HG03108 (cell line): ENCODE measurements around the gene MPP7.

Experiments
- ATAC-seq: cut with Tn5 transposase; IDR thresholded peaks from one replicate; pipeline ENCODE4 v1.9.1; 2021; ENCODE audit warnings: moderate library complexity; ENCODE audit not compliant: unreplicated experiment

Gene MPP7

GRCh38 chr10:28273343-28273742 lies 29.5 kb downstream of the MPP7 start:
- ATAC-seq, result no peak

- ATAC-seq, result no peak
These were observed 32.9 kb downstream of the MPP7 start for GRCh38 chr10:28269842-28270456.

DNA sequence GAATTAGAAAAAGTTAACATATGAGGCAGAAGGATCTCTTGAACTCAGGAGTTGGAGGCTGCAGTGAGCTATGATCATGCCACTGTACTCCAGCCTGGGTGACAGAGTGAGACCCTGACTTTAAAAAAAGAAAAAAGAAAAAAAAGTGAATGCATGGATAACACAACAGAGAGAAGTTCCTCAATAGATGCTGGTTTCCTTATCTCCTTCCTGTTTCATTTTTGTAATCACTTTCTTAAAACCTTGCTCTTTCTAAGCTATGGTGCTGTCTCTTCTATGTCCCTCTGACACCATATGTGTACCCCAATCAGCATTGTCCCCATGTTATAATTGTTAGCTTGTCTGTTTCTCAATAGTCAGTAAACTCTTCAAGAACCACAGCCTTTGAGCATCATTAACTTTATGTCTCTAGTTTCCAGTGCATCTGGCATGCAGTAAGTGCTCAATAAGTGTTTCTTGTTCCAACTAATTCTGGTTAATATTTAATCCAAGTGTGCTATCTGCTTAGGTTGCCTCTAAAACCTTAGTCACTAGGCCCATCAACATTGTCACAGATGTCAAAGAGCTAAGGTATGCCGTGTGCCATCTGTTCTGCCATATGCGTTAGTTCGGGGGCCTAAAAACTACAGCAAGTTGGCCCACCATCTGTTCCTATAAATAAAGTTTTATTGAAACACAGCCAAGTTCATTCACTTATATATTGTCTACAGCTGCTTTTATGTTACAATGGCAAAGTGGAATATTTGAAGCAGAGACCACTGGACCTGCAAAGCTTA lies 36.2 kb downstream of the MPP7 start:
- no peak for ATAC-seq

GRCh38 chr10:28263136-28263857 lies 39.6 kb downstream of the MPP7 start:
- ATAC-seq, result no peak

- no peak for ATAC-seq
These were observed 46.1 kb downstream of the MPP7 start for GRCh38 chr10:28256776-28257175.

DNA sequence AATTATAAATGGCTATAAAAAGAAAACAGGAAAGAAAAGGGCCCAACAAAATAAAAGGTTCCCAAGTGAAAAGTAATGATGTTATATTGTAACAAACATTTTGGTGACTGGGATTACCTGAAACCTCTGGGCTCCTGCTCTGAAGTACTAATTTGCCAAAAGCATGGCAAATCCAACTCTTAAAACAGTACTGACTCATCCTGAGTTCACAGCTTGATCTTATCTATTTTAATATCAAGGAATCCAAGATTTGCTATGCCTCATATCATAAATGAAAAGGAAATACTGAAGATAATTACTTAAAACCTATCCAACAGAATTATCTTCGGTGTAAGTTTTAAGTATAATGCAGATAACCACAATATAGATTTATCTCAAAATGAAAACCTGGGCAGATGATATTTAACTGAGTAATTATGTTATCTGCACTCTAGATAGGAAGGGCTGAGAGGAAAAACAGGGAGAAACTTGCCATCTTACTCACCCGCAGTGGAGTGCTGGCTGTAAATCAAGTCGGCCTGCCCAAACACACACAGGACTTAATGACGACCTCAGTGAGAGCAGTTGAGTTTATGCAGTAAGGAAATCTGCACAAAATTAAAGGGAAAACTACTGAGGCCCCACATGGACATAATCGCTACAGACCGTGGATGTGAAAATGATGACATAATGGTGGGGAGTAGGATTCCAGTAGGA lies 48.4 kb downstream of the MPP7 start:
- no peak for ATAC-seq

DNA sequence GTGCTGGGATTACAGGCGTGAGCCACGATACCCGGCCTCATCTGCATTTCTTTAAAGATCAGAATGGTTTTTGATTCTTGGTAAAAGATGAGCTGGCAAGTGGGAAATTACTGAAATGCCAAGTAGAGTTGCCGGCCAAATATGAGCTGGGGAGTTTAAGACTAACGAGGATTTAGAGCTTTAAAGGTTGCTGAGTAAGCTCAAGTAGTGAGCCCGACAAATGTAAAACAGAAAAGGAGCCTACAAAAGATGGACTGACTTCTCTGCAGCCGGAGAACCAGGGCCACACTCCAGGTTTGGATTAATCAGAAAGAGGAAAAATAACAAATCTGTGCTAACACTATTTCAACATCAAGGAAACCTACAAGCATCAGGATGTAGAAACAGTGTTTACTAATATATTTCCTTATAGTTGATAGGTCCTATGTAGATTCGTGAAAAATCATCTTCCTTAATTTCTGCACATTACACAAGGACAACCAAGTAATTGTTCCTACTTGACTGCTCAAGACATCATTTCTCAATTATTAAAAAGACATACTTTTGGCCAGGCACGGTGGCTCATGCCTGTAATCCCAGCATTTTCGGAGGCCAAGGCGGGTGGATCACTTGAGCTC lies 49.6 kb downstream of the MPP7 start:
- ATAC-seq, result no peak
